Fibroblast of villous mesenchyme (primary cell): ENCODE data around the gene PIP5K1B. TPM values are rescaled to one million over a fixed set of nuclear protein-coding genes. Genes with fewer than 3 reads are reported as not detected.

Experiments
- DNase-seq: peaks from one replicate; pipeline ENCODE4 v3.0.0-alpha.2; 2010; ENCODE audit warnings: low read depth
- H3K4me3 ChIP-seq: 2 replicates; pipeline ENCODE4 v1.5.1; 2011; ENCODE audit warnings: low read depth, mild to moderate bottlenecking, low read length
- CTCF ChIP-seq: IDR thresholded peaks from 2 replicates; pipeline ENCODE4 v1.5.1; 2012; ENCODE audit warnings: low read depth, mild to moderate bottlenecking, low read length; ENCODE audit not compliant: insufficient read depth
- total RNA-seq: library from RNA; depleted of rRNA; stranded (reverse); fragments of >200 nt; gene quantifications from 2 replicates; pipeline ENCODE4 v1.2.3, GENCODE V29; 2012

Gene PIP5K1B
- total RNA-seq, 1 donor = under 0.01 TPM

- no peak for DNase-seq
- H3K4me3 ChIP-seq = no peak overlapping the region
- no peak for TF ChIP-seq CTCF
Measured at GRCh38 chr9:68781928-68782327, 76.9 kb downstream of the PIP5K1B start.

- TF ChIP-seq CTCF = no peak
- no peak for DNase-seq
- no peak overlapping the region for H3K4me3 ChIP-seq
Measured at GRCh38 chr9:68782546-68782945, 77.5 kb downstream of the PIP5K1B start.

DNA sequence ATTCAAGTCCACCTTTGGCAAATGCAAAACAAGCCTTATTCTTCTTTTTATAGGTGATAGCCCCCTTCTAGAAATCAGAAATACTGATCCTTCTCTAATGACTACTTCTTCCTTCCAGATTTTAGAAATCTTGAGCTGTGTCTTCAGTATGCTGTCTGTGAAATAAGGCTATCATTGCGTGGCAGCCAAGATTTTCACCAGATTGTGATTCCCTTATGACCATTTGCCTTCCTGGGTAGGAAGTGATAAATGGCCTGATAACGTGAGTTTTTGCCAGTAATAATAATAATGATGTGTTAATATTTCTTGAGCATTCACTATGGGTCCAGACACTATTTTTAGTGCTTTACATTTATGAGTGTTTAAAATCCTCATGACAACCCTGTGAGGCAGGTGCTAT is 80.9 kb downstream of the PIP5K1B start:
- TF ChIP-seq CTCF = no peak
- no peak overlapping the region for H3K4me3 ChIP-seq
- DNase-seq = no peak

DNA sequence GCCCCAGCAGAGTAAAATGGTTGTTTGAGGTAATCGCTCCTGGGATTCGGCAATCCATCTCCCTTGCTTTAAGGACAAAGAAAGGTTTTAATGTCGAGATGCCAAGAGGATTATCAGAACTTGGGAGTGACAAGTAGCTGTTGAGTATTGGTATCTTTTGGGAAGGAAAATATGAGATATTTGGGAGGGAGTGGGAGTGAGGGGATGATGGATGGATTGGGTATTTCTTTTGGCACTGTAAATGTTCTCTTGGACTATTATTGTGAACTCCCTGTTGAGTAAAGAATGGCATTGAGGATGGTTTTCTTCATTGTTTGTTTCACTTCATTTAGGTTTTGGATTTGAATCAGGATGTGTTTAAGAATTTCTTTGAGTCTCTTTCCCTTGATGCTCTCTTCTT is 86.1 kb downstream of the PIP5K1B start:
- no peak for DNase-seq
- H3K4me3 ChIP-seq = no peak overlapping the region
- no peak for TF ChIP-seq CTCF

- no peak for TF ChIP-seq CTCF
- H3K4me3 ChIP-seq = no peak overlapping the region
- no peak for DNase-seq
Measured at GRCh38 chr9:68793605-68794343, 88.7 kb downstream of the PIP5K1B start.

- TF ChIP-seq CTCF = no peak
- DNase-seq = no peak
- no peak overlapping the region for H3K4me3 ChIP-seq
Measured at GRCh38 chr9:68794898-68795297, 89.9 kb downstream of the PIP5K1B start.

GRCh38 chr9:68795411-68795810 is 90.4 kb downstream of the PIP5K1B start:
- no peak overlapping the region for H3K4me3 ChIP-seq
- TF ChIP-seq CTCF = no peak
- DNase-seq = peak; percentile 5
